Small intestine (tissue), 7 donors: ENCODE results near the gene TFPT. TPM values are rescaled to one million over a fixed set of nuclear protein-coding genes. Genes with fewer than 3 reads are reported as not detected.

ENCODE experiments used
- DNase-seq, 2 donors: peaks; one replicate each; pipeline versions ENCODE4 v3.0.0 to v3.0.0-alpha.2; 2013
- FAIRE-seq: peaks from 2 replicates; lab custom pipeline; 2012; peaks lifted over from hg19 to GRCh38; lab: Jason Lieb, UNC
- H3K27ac ChIP-seq, 3 donors: one replicate each; pipeline ENCODE4 v1.5.1; 2013; ENCODE audit warnings: low read length in 2 of 3, mild to moderate bottlenecking in 2 of 3, control low read depth in 1 of 3, inconsistent platforms in 1 of 3, low read depth in 1 of 3, moderate library complexity in 1 of 3
- H3K27me3 ChIP-seq, 3 donors: one replicate each; pipeline ENCODE4 v1.6.1; 2013; ENCODE audit warnings: low read length in 3 of 3, inconsistent platforms in 1 of 3; ENCODE audit not compliant: control insufficient read depth in 3 of 3, insufficient read depth in 3 of 3
- H3K36me3 ChIP-seq, 3 donors: one replicate each; pipeline ENCODE4 v1.6.1; 2013; ENCODE audit warnings: low read length in 3 of 3, inconsistent platforms in 1 of 3, low read depth in 1 of 3, mild to moderate bottlenecking in 1 of 3, moderate library complexity in 1 of 3; ENCODE audit not compliant: control insufficient read depth in 3 of 3, insufficient read depth in 2 of 3
- H3K4me1 ChIP-seq, 3 donors: one replicate each; pipeline ENCODE4 v1.6.1; 2013; ENCODE audit warnings: low read length in 2 of 3, inconsistent platforms in 1 of 3, low read depth in 1 of 3, mild to moderate bottlenecking in 1 of 3, moderate library complexity in 1 of 3; ENCODE audit not compliant: control insufficient read depth in 3 of 3, insufficient read depth in 2 of 3
- H3K4me3 ChIP-seq, 3 donors: one replicate each; pipeline ENCODE4 v1.5.1; 2013; ENCODE audit warnings: low read length in 3 of 3, control low read depth in 1 of 3, inconsistent platforms in 1 of 3, low read depth in 1 of 3, mild to moderate bottlenecking in 1 of 3, moderate library complexity in 1 of 3
- H3K9me3 ChIP-seq, 2 donors: one replicate each; pipeline ENCODE4 v1.6.1; 2013; ENCODE audit warnings: low read depth in 1 of 2, low read length in 1 of 2; ENCODE audit not compliant: control insufficient read depth in 2 of 2, insufficient read depth in 1 of 2
- WGBS, 3 donors: extraction: QIAGEN DNeasy Blood & Tissue Kit; methylation state at CpG; one replicate each; pipeline ENCODE4 v1.1.7; 2013; 5-methylcytosine and 5-hydroxymethylcytosine counted together
- polyA plus RNA-seq, 4 donors: library from polyadenylated mRNA; stranded (reverse) in 3 of 4; unstranded in 1 of 4; fragments of 200-250 nt in 3 of 4; fragments of 120-200 nt in 1 of 4; gene quantifications; one replicate each; pipeline versions ENCODE4 v1.2.1 to v1.2.3, GENCODE V29; 2013
- donor health status: healthy with polysubstance abuse.
- donor health status: control.
- donor health status: control.
- donor health status: Bipolar disorder and iron deficiency.
- donor health status: healthy.

The TFPT gene
- polyA plus RNA-seq, 4 donors, result 16.4 to 26.5 (median 23.1) TPM

- FAIRE-seq, result no peak
- DNase-seq, result no peak
- 77 to 81% (median 81%) methylated on average over 17 of the region's 17 CpGs for WGBS, 3 donors
These were observed 20.9 kb downstream of the TFPT start for GRCh38 chr19:54094426-54095000.

DNA sequence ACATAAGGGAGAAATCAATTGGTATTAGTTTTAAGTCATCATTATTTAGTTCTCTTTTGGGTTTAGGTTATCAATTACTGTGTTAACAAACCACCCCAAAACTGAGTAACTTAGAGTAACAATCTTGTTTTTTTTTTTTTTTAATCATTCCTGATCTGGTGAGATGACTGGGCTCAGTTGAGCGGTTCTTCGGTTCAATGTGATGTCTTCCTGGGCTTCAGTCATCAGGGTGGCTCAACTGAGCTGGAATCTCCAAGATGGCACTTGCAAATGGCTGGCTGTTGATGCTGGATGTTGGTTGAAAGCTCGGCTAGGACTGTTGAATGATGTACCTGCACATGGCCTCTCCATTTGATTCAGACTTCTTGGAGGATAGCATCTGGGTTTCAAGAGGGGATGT lies 31.0 kb downstream of the TFPT start:
- FAIRE-seq (no peak), DNase-seq (no peak)
- no peak overlapping the region for H3K4me3 ChIP-seq
- no peak overlapping the region for H3K27ac ChIP-seq
- WGBS, 3 donors, result 68 to 86% (median 83%) methylated on average over 3 of the region's 3 CpGs
- H3K27me3 ChIP-seq, result peaks cover 0 to 4% (median 0%) of the 10 kb centered on the region in 3 donors
- no peaks in the 10 kb centered on the region for H3K36me3 ChIP-seq
- H3K9me3 ChIP-seq, result peaks cover 1 to 5% of the 10 kb centered on the region in 2 donors
- no peaks in the 10 kb centered on the region for H3K4me1 ChIP-seq

More at GRCh38 chr19:54094426-54095000, 20.9 kb downstream of the TFPT start:
- Histone ChIP-seq H3K27me3 (peaks cover 0 to 27% (median 12%) of the 10 kb centered on the region in 3 donors), H3K4me1 (no peaks in the 10 kb centered on the region), H3K9me3 (no peaks in the 10 kb centered on the region), H3K27ac (no peak overlapping the region), H3K36me3 (no peaks in the 10 kb centered on the region), H3K4me3 (no peak overlapping the region)

DNA sequence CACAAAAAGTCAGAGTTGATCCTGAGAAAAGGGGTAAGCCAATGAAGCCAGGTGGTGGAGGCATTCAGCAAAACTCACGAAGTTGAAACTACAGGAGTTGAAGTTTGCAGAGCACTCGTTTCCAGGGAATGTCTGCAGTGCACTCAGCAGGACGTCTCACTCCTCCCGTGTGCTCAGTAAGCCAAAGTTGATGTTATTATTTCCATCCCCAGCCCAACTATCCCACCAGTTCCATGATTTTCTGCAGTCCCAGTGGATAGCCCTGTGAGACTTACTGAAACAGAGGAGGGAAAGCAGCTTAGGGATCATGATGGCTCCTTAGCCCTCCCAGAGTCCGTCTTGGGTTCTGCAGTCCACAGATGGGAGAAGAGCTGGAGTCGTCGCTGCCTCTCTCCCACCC lies 34.4 kb downstream of the TFPT start, which contains the start of gene TARM1:
Gene TARM1, minus strand, starts transcription at position 334 of the 400 bp plus-strand sequence. Its CDS starts 25 bp downstream, at position 309.
- Histone ChIP-seq H3K9me3 (peaks cover 1 to 5% of the 10 kb centered on the region in 2 donors), H3K36me3 (no peaks in the 10 kb centered on the region), H3K4me3 (no peak within 1 kb of the TSS), H3K27me3 (peaks cover 0 to 4% (median 0%) of the 10 kb centered on the region in 3 donors), H3K27ac (no peak within 1 kb of the TSS), H3K4me1 (no peaks in the 10 kb centered on the region)
- DNase-seq (no peak), FAIRE-seq (no peak)
- WGBS, 3 donors, result 72 to 88% (median 87%) methylated on average over 7 of the region's 7 CpGs

- no peak for FAIRE-seq
- no peak for DNase-seq
- Histone ChIP-seq H3K9me3 (peaks cover 1 to 5% of the 10 kb centered on the region in 2 donors), H3K4me3 (no peak overlapping the region), H3K27ac (no peak overlapping the region), H3K36me3 (no peaks in the 10 kb centered on the region), H3K4me1 (no peaks in the 10 kb centered on the region), H3K27me3 (peaks cover 0 to 4% (median 0%) of the 10 kb centered on the region in 3 donors)
- 70 to 75% (median 73%) methylated on average over 5 of the region's 5 CpGs for WGBS, 3 donors
These were observed 38.1 kb downstream of the TFPT start for GRCh38 chr19:54077334-54077733.

GRCh38 chr19:54074851-54075250 lies 40.6 kb downstream of the TFPT start:
- H3K4me1 ChIP-seq, result no peaks in the 10 kb centered on the region
- FAIRE-seq (no peak), DNase-seq (no peak)
- H3K27ac ChIP-seq, result no peak overlapping the region
- peaks cover 0 to under 1% of the 10 kb centered on the region in 2 donors for H3K9me3 ChIP-seq
- H3K36me3 ChIP-seq, result no peaks in the 10 kb centered on the region
- WGBS, 3 donors, result 76 to 83% (median 77%) methylated on average over 9 of the region's 9 CpGs
- no peaks in the 10 kb centered on the region for H3K27me3 ChIP-seq
- H3K4me3 ChIP-seq, result no peak overlapping the region

DNA sequence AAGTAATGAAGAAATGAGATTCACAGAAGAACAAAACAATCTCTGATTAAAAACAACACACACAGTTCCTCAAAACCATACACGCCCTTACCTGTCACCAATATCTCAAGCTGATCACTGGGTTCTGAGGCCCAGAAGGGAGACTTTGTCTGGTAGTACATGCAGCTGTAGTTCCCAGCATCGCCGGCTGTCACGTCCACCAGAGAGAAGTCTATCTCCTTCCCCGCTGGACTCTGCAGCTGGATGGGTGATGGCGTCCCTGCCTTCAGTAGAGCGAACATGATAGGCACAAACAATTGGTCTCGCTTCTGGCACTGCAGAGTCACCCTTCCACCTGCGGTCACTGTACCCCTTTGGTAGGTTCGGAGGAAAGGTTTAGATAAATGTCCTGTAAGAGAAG lies 41.6 kb downstream of the TFPT start:
- no peaks in the 10 kb centered on the region for H3K36me3 ChIP-seq
- FAIRE-seq, result no peak
- WGBS, 3 donors, result 87 to 88% (median 87%) methylated on average over 10 of the region's 10 CpGs

GRCh38 chr19:54069470-54069869 lies 46.0 kb downstream of the TFPT start:
- Histone ChIP-seq H3K27me3 (no peaks in the 10 kb centered on the region), H3K36me3 (no peaks in the 10 kb centered on the region), H3K27ac (no peak overlapping the region), H3K4me1 (no peaks in the 10 kb centered on the region), H3K9me3 (peaks cover 0 to 5% of the 10 kb centered on the region in 2 donors), H3K4me3 (no peak overlapping the region)
- DNase-seq (no peak), FAIRE-seq (no peak)
- WGBS, 3 donors, result 64 to 72% (median 66%) methylated on average over 5 of the region's 5 CpGs

More for the DNA sequence above, 41.6 kb downstream of the TFPT start:
- peaks cover 0 to 5% of the 10 kb centered on the region in 2 donors for H3K9me3 ChIP-seq
- H3K27me3 ChIP-seq, result no peaks in the 10 kb centered on the region
- H3K4me3 ChIP-seq, result no peak overlapping the region
- no peak overlapping the region for H3K27ac ChIP-seq
- no peaks in the 10 kb centered on the region for H3K4me1 ChIP-seq
- no peak for DNase-seq

DNA sequence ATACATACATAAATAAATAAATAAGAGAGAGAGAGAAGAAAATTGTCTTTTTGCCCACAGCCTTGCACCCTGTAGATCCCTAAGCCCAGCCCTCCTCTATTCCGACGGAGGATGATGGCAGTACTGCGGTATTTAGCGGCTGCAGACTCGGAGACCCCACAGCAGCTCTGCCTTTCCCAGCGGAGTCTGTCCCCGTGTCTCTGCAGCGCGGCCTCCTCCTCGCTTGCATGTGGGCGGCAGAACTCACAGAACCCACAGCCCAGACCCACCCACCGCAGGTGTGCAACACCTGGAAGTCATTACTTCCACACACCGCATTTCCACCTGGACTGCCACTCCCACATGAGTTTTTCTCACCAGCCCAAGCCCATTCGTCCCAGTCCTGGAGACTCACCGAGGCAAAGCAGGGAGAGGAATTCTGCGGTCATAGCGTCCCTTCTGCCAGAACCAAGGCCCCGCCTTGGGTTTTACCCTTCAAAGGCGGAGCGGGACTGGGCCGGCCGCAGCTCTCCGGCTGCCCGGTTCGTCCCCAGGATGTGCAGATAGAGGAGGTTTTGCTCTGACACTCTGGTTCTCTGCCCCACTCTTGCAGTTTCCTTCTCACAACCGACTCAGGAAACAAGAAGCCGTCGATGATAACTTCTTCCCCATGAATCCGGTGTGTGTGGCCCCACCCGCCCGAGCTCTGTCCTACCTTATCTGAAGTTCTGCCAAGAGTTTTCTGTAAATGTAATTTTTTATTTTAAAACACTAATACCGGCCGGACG lies 51.9 kb downstream of the TFPT start, which contains the start of gene VSTM1:
Gene VSTM1, minus strand, starts transcription at position 548 of the 767 bp plus-strand sequence. Its CDS starts 120 bp downstream, at position 428.
- H3K9me3 ChIP-seq, result no peaks in the 10 kb centered on the region
- WGBS, 3 donors, result 75 to 84% (median 82%) methylated on average over 34 of the region's 34 CpGs
- no peak for FAIRE-seq
- H3K36me3 ChIP-seq, result no peaks in the 10 kb centered on the region
- H3K27me3 ChIP-seq, result no peaks in the 10 kb centered on the region
- H3K4me3 ChIP-seq, result no peak within 1 kb of the TSS
- no peaks in the 10 kb centered on the region for H3K4me1 ChIP-seq
- no peak for DNase-seq
- no peak within 1 kb of the TSS for H3K27ac ChIP-seq
